HepG2 (cell line): ENCODE measurements around the gene SLC12A5. TPM values are rescaled to one million over a fixed set of nuclear protein-coding genes. Genes with fewer than 3 reads are reported as not detected.

Experiments used
- CREB3 ChIP-seq: sonication (generic); formaldehyde crosslinking; IDR thresholded peaks from 2 replicates; pipeline ENCODE4 v1.5.0; 2020; ENCODE audit warnings: missing genetic modification reagents
- JDP2 ChIP-seq: sonication (generic); formaldehyde crosslinking; IDR thresholded peaks from 2 replicates; pipeline ENCODE4 v1.8.1; 2022; ENCODE audit warnings: missing genetic modification reagents, borderline replicate concordance
- KDM2A ChIP-seq: sonication (generic); formaldehyde crosslinking; IDR thresholded peaks from 2 replicates; pipeline ENCODE4 v1.4.0; 2020; ENCODE audit warnings: low read depth, missing genetic modification reagents, borderline replicate concordance
- KDM3A ChIP-seq: IDR thresholded peaks from 2 replicates; pipeline ENCODE4 v1.6.1; 2018; ENCODE audit warnings: low read depth, missing compliant biosample characterization
- KDM4B ChIP-seq: sonication (generic); formaldehyde crosslinking; IDR thresholded peaks from 2 replicates; pipeline ENCODE4 v1.4.0; 2020; ENCODE audit warnings: missing genetic modification reagents
- MAX ChIP-seq: IDR thresholded peaks from 2 replicates; pipeline ENCODE4 v1.6.1; 2012; ENCODE audit warnings: inconsistent platforms
- MEF2D ChIP-seq: sonication (generic); formaldehyde crosslinking; IDR thresholded peaks from 2 replicates; pipeline ENCODE4 v1.5.1; 2020; ENCODE audit warnings: mild to moderate bottlenecking, missing genetic modification reagents
- MTA1 ChIP-seq: sonication (generic); formaldehyde crosslinking; IDR thresholded peaks from 2 replicates; pipeline ENCODE4 v1.4.0; 2020; ENCODE audit warnings: missing genetic modification reagents, mild to moderate bottlenecking, borderline replicate concordance
- NFYB ChIP-seq: sonication (generic); formaldehyde crosslinking; IDR thresholded peaks from 2 replicates; pipeline ENCODE4 v1.4.0; 2020; ENCODE audit warnings: missing genetic modification reagents
- NR2F2 ChIP-seq: IDR thresholded peaks from 2 replicates; pipeline ENCODE4 v1.6.1; 2012; ENCODE audit warnings: low read depth, inconsistent platforms, borderline replicate concordance
- ONECUT2 ChIP-seq: sonication (generic); formaldehyde crosslinking; IDR thresholded peaks from 2 replicates; pipeline ENCODE4 v1.4.0; 2020; ENCODE audit warnings: missing genetic modification reagents
- PHF8 ChIP-seq: sonication (generic); formaldehyde crosslinking; IDR thresholded peaks from 2 replicates; pipeline ENCODE4 v1.5.0; 2020; ENCODE audit warnings: missing genetic modification reagents
- POGZ ChIP-seq: sonication (generic); formaldehyde crosslinking; IDR thresholded peaks from 2 replicates; pipeline ENCODE4 v1.4.0; 2020; ENCODE audit warnings: mild to moderate bottlenecking, missing genetic modification reagents
- SOX13 ChIP-seq, 3 experiments: fragments of 450-650 bp in 1 of 3; sonication (generic) in 1 of 3; formaldehyde crosslinking in 1 of 3; IDR thresholded peaks in 2 of 3; conservative IDR thresholded peaks in 1 of 3; 2 replicates each; pipeline versions ENCODE4 v1.5.0 to v1.6.1; 2016 to 2020; ENCODE audit warnings: antibody characterized with exemption in 1 of 3, mild to moderate bottlenecking in 1 of 3, missing compliant biosample characterization in 1 of 3, missing genetic modification reagents in 1 of 3, moderate library complexity in 1 of 3
- TBX3 ChIP-seq: fragments of 450-650 bp; IDR thresholded peaks from 2 replicates; pipeline ENCODE4 v1.6.1; 2017; ENCODE audit warnings: antibody characterized with exemption, mild to moderate bottlenecking, inconsistent platforms, borderline replicate concordance
- TEAD2 ChIP-seq: sonication (generic); formaldehyde crosslinking; IDR thresholded peaks from 2 replicates; pipeline ENCODE4 v1.9.0; 2021; ENCODE audit warnings: missing genetic modification reagents
- TFE3 ChIP-seq: IDR thresholded peaks from 2 replicates; pipeline ENCODE4 v1.6.1; 2016
- ZFP91 ChIP-seq: sonication (generic); formaldehyde crosslinking; IDR thresholded peaks from 2 replicates; pipeline ENCODE4 v1.9.0; 2022; ENCODE audit warnings: missing genetic modification reagents, mild to moderate bottlenecking, borderline replicate concordance
- ZNF230 ChIP-seq: sonication (generic); formaldehyde crosslinking; IDR thresholded peaks from 2 replicates; pipeline ENCODE4 v1.4.0; 2020; ENCODE audit warnings: mild to moderate bottlenecking, missing genetic modification reagents
- ZNF367 ChIP-seq: sonication (generic); formaldehyde crosslinking; IDR thresholded peaks from 2 replicates; pipeline ENCODE4 v1.4.0; 2020; ENCODE audit warnings: missing genetic modification reagents, borderline replicate concordance
- ZNF878 ChIP-seq: sonication (generic); formaldehyde crosslinking; IDR thresholded peaks from 2 replicates; pipeline ENCODE4 v1.8.1; 2023; ENCODE audit warnings: mild to moderate bottlenecking, missing genetic modification reagents, moderate library complexity
- ZXDC ChIP-seq: sonication (generic); formaldehyde crosslinking; IDR thresholded peaks from 2 replicates; pipeline ENCODE4 v1.5.0; 2020; ENCODE audit warnings: mild to moderate bottlenecking, missing genetic modification reagents
- polyA plus RNA-seq, 8 experiments: library from polyadenylated mRNA; depleted of rRNA in 3 of 8; stranded (reverse) in 7 of 8; unstranded in 1 of 8; fragments of >200 nt; fragmentation: Illumina TruSeq in 4 of 8; extraction: Trizol in 4 of 8; gene quantifications; 2 replicates each; pipeline versions ENCODE4 v1.2.1 to v1.2.3, GENCODE V29; 2011 to 2016; ENCODE audit warnings: low read depth in 4 of 8, missing spikeins in 1 of 8, mixed read lengths in 1 of 8; ENCODE audit not compliant: insufficient read depth in 1 of 8
- total RNA-seq, 5 experiments: library from RNA; depleted of rRNA; stranded (reverse); fragments of >200 nt; fragmentation: Illumina TruSeq; extraction: Trizol; gene quantifications; 2 replicates each; pipeline ENCODE4 v1.2.3, GENCODE V29; 2016; ENCODE audit warnings: low read depth in 1 of 5

Gene SLC12A5
- total and polyA plus RNA-seq, 2 of the 13 experiments (the other 11 are each of a cell fraction or from before 2014, with no cell fraction given): 4.3 to 5.4 TPM

GRCh38 chr20:46040902-46041535 lies 12.0 kb downstream of the SLC12A5 start (continued):
- TF ChIP-seq KDM2A: peak; percentile 90
- no peak for TF ChIP-seq SOX13 (IDR thresholded peaks at IDR 0.05)
- TF ChIP-seq SOX13 (CRISPR knock-in tag; conservative IDR thresholded peaks at IDR 0.05 in 1 of 2, IDR thresholded peaks at IDR 0.05 in 1 of 2): peak in 1 of 2 experiments; percentile 68; a peak in 2 of 4 replicates
- TF ChIP-seq KDM4B: peak; percentile 97
- peak; percentile 48 for TF ChIP-seq NFYB (CRISPR knock-in tag)
- TF ChIP-seq ZNF367 (CRISPR knock-in tag): peak; percentile 82; the same call in 1 of the 2 replicates
- no peak; the same call in 1 of the 2 replicates for TF ChIP-seq JDP2
- no peak for TF ChIP-seq MAX
- TF ChIP-seq MTA1 (CRISPR knock-in tag): no peak
- peak; percentile 86; the same call in 1 of the 2 replicates for TF ChIP-seq ZNF878 (CRISPR knock-in tag)
- peak; percentile 84 for TF ChIP-seq TFE3
- TF ChIP-seq PHF8 (CRISPR knock-in tag): no peak; the same call in 1 of the 2 replicates
- peak; percentile 91 for TF ChIP-seq MEF2D (CRISPR knock-in tag)
- peak; percentile 81; the same call in 1 of the 2 replicates for TF ChIP-seq TEAD2 (CRISPR knock-in tag)
- TF ChIP-seq CREB3 (CRISPR knock-in tag): peak; percentile 91
- peak; percentile 84; the same call in 1 of the 2 replicates for TF ChIP-seq KDM3A (CRISPR knock-in tag)
- TF ChIP-seq NR2F2: no peak
- TF ChIP-seq POGZ: no peak
- TF ChIP-seq ZXDC (CRISPR knock-in tag): 0 out of 2 replicates have a peak, but pooled peaks have one; percentile 45
- TF ChIP-seq ONECUT2: peak; percentile 68
- TF ChIP-seq ZFP91 (CRISPR knock-in tag): no peak; the same call in 1 of the 2 replicates
- 0 out of 2 replicates have a peak, but pooled peaks have one; percentile 27 for TF ChIP-seq ZNF230 (CRISPR knock-in tag)
- no peak for TF ChIP-seq TBX3
